ENCODE measurements around the gene CHST7. TPM values are rescaled to one million over a fixed set of nuclear protein-coding genes. Genes with fewer than 3 reads are reported as not detected.

CHST7 gene
- total RNA-seq, 1 experiment from 2014 or later = 7.7 TPM

- intact Hi-C loops (cut with micrococcal nuclease) = no loop called here
- POLR2A ChIA-PET = interaction anchor here (1.3 kb wide), 1 partner anchor 10 kb away, joined by 3 read pairs; no protein-coding TSS in a partner anchor
Observed at GRCh38 chrX:46572340-46572936, 1.1 kb upstream of the CHST7 start.

More at GRCh38 chrX:46572340-46572936, 1.1 kb upstream of the CHST7 start:
- H3K36me3 ChIP-seq (ENCODE audit: control insufficient read depth in 1 of 2, insufficient read depth in 2 of 2, low read length in 2 of 2) = no peaks in the 10 kb centered on the region
- DNase-seq (ENCODE audit: low read depth, low spot score) (no peak), ATAC-seq (no peak)
- peak overlapping the region; percentile 81 for H3K4me2 ChIP-seq (ENCODE audit: low read length)
- ChIA-PET CTCF (interaction anchor here (0.5 kb wide), 1 partner anchor 116 kb away, joined by 3 read pairs; no protein-coding TSS in a partner anchor), RAD21 (ENCODE audit: low non-redundant PET in 1 of 2, low total read pairs in 2 of 2, uncharacterized antibody in 2 of 2, unreplicated experiment in 2 of 2) (no interaction called here)
- H3K4me3 ChIP-seq (replicated peaks in 1 of 2; ENCODE audit: low read depth in 1 of 2, low read length in 2 of 2) = peak overlapping the region in 1 of 2 experiments; percentile 62; a peak in 1 of 4 replicates
- H4K20me1 ChIP-seq (ENCODE audit: insufficient read depth) = no peaks in the 10 kb centered on the region
- TF ChIP-seq, protein P1, sequence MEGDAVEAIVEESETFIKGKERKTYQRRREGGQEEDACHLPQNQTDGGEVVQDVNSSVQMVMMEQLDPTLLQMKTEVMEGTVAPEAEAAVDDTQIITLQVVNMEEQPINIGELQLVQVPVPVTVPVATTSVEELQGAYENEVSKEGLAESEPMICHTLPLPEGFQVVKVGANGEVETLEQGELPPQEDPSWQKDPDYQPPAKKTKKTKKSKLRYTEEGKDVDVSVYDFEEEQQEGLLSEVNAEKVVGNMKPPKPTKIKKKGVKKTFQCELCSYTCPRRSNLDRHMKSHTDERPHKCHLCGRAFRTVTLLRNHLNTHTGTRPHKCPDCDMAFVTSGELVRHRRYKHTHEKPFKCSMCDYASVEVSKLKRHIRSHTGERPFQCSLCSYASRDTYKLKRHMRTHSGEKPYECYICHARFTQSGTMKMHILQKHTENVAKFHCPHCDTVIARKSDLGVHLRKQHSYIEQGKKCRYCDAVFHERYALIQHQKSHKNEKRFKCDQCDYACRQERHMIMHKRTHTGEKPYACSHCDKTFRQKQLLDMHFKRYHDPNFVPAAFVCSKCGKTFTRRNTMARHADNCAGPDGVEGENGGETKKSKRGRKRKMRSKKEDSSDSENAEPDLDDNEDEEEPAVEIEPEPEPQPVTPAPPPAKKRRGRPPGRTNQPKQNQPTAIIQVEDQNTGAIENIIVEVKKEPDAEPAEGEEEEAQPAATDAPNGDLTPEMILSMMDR (IDR thresholded peaks at IDR 0.05 in 2 of 3, conservative IDR thresholded peaks at IDR 0.05 in 1 of 3; ENCODE audit: borderline replicate concordance in 1 of 3, insufficient read depth in 1 of 3, low read depth in 2 of 3, low read length in 2 of 3) = peak in 2 of 3 experiments; percentile 11 to 14; a peak in 1 of 6 replicates
- no peak for TF ChIP-seq SIN3A (IDR thresholded peaks at IDR 0.05; ENCODE audit: low read depth)
- peaks cover 8 to 40% of the 10 kb centered on the region in 2 experiments; a peak in 3 of 4 replicates for H3K4me1 ChIP-seq (ENCODE audit: control insufficient read depth in 1 of 2, insufficient read depth in 2 of 2, low read length in 2 of 2)
- no peaks in the 10 kb centered on the region for H3K9me2 ChIP-seq (ENCODE audit: insufficient read depth)
- H2AFZ ChIP-seq (ENCODE audit: low read depth, low read length, poor library complexity, severe bottlenecking) = peak overlapping the region; percentile 54
- BruUV-seq (replicated peaks) = no TSS peak
- no peaks in the 10 kb centered on the region for H3K27me3 ChIP-seq (ENCODE audit: insufficient read depth, low read length)
- peaks cover 3% of the 10 kb centered on the region; the same call in 1 of the 2 replicates for H3K79me2 ChIP-seq (ENCODE audit: insufficient read depth, low read length)
- no peak overlapping the region for H3K27ac ChIP-seq (ENCODE audit: low read depth, low read length)
- H3K9me3 ChIP-seq (ENCODE audit: control insufficient read depth in 1 of 2, insufficient read depth in 1 of 2, low read depth in 1 of 2, low read length in 2 of 2) = no peaks in the 10 kb centered on the region
- H3K9ac ChIP-seq (ENCODE audit: low read length) = no peak overlapping the region

Measured in HCT116 (cell line).